Inferior parietal cortex (tissue), 1 donor: Measurements from ENCODE around the gene MFSD12.

Experiments
- DNase-seq: peaks from one replicate; pipeline ENCODE4 v3.0.0-alpha.2; 2016; ENCODE audit errors: extremely low spot score

The MFSD12 gene

GRCh38 chr19:3506384-3507340 is 50.7 kb downstream of the MFSD12 start:
- DNase-seq = no peak

- DNase-seq = peak; percentile 99
Observed at GRCh38 chr19:3505598-3506383, 51.6 kb downstream of the MFSD12 start, which contains the start of gene FZR1. Gene FZR1 (plus strand): TSS chr19:3506311. CDS start chr19:3522990, 16,679 bp downstream.

DNA sequence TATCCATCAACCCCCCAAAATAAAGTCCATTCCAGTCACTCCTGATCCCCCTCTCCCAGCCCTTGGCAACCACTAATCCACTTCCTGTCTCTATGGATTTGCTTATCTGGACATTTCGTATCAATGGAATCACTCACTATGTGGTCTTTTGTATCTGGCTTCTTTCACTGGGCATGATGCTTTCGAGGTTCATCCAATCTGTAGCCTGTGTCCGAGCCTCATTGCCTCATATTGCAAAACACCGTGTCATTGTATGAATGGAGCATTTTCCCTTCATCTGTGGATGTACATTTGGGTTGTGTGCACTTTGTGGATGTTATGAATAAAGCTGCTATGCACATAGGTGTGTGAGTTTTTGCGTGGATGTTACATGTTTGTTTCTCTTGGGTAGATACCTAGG is 52.7 kb downstream of the MFSD12 start:
- DNase-seq = no peak

- no peak for DNase-seq
Observed at GRCh38 chr19:3503036-3503572, 54.3 kb downstream of the MFSD12 start.

- no peak for DNase-seq
Observed at GRCh38 chr19:3501780-3502179, 55.6 kb downstream of the MFSD12 start.

DNA sequence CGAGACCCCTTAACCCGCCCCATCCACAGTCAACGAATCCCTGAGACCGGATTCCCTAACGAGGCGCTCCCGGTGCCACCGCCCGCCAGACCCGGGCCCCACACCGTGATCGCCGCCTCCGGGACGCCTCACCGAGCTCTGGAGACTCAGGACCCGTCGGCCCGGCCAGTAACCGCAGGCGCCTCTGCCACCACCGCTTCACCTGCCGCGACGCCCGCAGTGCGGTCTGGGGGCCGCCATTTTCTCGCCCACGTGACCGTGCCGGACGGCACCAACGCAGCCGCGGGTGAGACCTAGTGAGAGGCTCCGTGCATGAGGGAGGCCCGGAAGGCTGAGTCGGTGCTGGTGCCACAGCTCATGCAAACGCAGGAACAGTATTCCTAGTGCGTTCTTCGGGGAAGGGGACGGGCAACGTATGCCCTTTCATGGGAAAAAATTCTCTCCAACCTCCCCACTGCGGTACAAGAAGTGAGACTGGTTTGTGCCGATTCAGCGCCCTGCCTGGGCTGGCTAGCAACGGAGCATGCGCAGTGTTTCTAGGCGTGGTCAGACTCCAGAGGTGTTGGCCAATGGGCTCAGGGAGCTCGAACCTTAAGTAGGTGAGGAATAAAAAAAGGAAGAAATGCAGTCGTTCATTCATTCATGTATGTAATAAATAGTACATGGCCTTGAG is 56.8 kb downstream of the MFSD12 start, which contains the start of gene DOHH:
Gene DOHH (minus strand): TSS at position 246 of the 673 bp plus-strand sequence. CDS start 3,860 bp downstream, outside the sequence.
- DNase-seq = peak; percentile 99

GRCh38 chr19:3499738-3500428 is 57.5 kb downstream of the MFSD12 start:
- DNase-seq = no peak

DNA sequence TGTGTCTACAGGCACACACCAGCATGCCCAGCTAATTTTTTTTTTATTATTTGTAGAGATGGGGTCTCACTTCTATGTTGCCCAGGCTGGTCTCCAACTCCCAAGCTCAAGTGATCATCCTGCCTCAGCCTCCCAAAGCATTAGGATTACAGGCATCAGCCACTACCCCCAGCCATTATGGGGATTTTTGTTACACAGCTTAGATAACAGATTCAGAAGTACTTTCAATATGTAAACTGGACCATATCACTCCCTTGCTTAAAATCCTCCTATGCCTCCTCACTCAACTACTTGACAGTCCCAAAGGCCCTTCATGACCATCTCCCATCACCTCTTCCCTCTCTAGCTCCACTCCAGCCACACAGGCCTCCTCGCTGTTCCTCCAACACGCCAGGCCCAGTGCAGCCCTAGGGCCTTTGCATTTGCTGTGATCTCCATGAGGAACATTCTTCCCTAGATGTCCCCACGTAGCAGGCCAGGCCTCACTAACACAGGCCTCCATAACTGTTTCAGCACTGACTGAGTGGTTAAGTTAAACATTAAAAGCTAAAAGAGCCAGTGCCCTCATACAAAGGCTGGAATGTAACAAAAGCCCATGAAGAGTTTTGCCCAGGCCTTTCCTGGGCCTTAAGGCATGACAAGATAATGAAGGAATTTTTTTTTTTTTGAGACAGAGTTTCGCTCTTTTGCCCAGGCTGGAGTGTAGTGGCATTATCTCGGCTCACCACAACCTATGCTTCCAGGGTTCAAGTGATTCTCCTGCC is 59.4 kb downstream of the MFSD12 start:
- no peak for DNase-seq

- no peak for DNase-seq
Observed at GRCh38 chr19:3496392-3497273, 60.8 kb downstream of the MFSD12 start.

DNA sequence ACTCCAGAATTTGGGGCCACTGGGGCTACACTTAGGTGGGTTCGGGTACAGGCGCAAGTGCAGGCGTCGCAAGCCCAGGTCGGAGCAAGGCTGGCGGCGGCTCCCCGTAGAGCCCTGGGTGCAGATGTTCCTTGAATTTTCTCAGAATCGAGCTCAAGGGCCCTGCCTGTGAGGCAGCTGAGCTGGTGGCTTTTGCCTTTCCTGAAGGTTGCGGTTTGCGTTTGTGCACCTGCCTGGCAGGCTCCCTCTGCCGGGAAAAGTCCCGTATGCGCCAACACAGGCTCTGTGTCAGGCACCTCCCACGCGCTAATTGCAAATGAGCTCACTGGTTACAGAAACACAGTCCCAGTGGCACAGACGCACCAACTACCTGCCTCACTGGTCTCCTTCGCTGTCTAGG is 62.8 kb downstream of the MFSD12 start:
- DNase-seq = no peak
